ENCODE data around the gene FUBP3.

GRCh38 chr9:130639124-130639765 lies 59.9 kb downstream of the FUBP3 start:
- TF ChIP-seq CTCF (IDR thresholded peaks at IDR 0.05) (no peak), RCOR1 (IDR thresholded peaks at IDR 0.05; ENCODE audit: low read length) (no peak), RAD21 (IDR thresholded peaks at IDR 0.05; ENCODE audit: low read length) (no peak), USF2 (IDR thresholded peaks at IDR 0.05; ENCODE audit: borderline replicate concordance, low read depth, low read length) (no peak), MXI1 (IDR thresholded peaks at IDR 0.05; ENCODE audit: low read depth, low read length) (no peak), USF1 (IDR thresholded peaks at IDR 0.05; ENCODE audit: borderline replicate concordance, low read depth) (no peak), TAF1 (IDR thresholded peaks at IDR 0.05; ENCODE audit: borderline replicate concordance, low read depth, low read length) (no peak)
